ENCODE results near the gene NFASC.

Gene NFASC

DNA sequence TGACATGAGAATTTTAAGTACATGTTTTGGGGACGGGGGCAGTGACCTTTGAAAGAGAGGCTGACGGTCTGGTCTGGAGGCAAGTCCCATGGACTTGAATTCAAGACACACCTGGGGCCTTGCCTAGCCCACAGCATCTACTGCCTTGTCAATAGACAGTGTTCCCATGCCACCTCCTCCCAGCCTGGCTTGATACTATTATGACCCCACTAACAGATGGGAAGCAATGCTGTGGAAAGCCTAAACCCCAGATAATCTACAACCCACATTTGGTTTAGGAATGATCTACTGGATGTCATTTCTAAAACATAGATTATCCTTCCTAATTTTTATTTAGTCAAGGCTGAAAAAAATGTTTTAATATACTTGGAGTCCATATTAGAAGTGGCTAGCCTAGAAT lies 17.8 kb upstream of the NFASC start:
- DNase-seq (ENCODE audit: insufficient read length, low spot score) (no peak), FAIRE-seq (no peak)
- no peak for TF ChIP-seq POLR2A (IDR thresholded peaks at IDR 0.05; ENCODE audit: low read depth, low read length)
- no peak for TF ChIP-seq POU2F2 (IDR thresholded peaks at IDR 0.05; ENCODE audit: low read depth, low read length)
- no peak for TF ChIP-seq TAF1 (IDR thresholded peaks at IDR 0.05; ENCODE audit: low read depth, low read length)
- TF ChIP-seq POLR2AphosphoS5 (IDR thresholded peaks at IDR 0.05; ENCODE audit: low read depth, low read length) = no peak
- no peak for TF ChIP-seq SPI1 (IDR thresholded peaks at IDR 0.05; ENCODE audit: low read depth, low read length)
- no peak for TF ChIP-seq PAX5 (IDR thresholded peaks at IDR 0.05; ENCODE audit: insufficient read depth, low read length, severe bottlenecking)

DNA sequence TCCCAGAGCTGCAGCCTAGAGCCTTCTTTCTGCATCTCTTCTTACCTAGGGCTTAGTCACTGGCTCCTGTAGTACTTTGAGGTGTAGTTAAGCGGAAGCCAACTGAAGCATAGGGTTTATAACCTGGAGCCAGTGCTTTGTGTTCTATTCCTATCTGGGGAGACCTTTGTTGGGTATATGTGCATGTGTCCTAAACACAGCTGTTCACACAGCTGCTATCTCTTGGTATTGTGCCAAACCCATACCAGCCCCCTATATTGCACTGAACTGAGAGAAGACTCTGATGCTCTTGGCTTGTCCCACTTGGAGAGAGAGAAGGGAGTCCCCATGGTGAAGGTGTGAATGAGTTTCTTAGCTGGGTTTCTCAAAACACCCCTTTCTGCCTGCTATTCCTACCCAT lies 17.2 kb upstream of the NFASC start:
- no peak for TF ChIP-seq SPI1 (IDR thresholded peaks at IDR 0.05; ENCODE audit: low read depth, low read length)
- TF ChIP-seq POLR2AphosphoS5 (IDR thresholded peaks at IDR 0.05; ENCODE audit: low read depth, low read length) = no peak
- no peak for TF ChIP-seq POLR2A (IDR thresholded peaks at IDR 0.05; ENCODE audit: low read depth, low read length)
- TF ChIP-seq TAF1 (IDR thresholded peaks at IDR 0.05; ENCODE audit: low read depth, low read length) = no peak
- no peak for TF ChIP-seq PAX5 (IDR thresholded peaks at IDR 0.05; ENCODE audit: insufficient read depth, low read length, severe bottlenecking)
- no peak for TF ChIP-seq POU2F2 (IDR thresholded peaks at IDR 0.05; ENCODE audit: low read depth, low read length)
- no peak for DNase-seq (ENCODE audit: insufficient read length, low spot score)
- FAIRE-seq = no peak

DNA sequence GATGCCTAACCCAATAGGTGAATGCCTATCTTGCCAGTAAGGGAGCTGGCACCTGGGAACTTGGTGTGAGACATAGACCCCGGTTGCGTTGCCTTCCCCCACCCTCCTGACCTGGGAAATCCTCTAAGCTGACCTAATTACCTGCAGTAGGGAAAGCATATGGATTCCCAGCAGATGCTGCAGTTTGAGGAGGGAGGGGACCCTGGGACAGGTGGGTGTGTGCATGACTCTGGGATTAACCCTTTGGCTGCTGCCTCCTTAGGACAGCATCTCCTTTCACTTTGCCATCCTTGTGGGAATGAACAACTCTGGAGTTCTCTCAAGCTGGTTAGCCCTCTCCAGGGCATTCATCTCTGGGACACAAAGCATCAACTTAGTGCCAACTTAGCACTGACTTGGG lies 16.4 kb upstream of the NFASC start:
- DNase-seq (ENCODE audit: insufficient read length, low spot score) = no peak
- FAIRE-seq = no peak
- TF ChIP-seq SPI1 (IDR thresholded peaks at IDR 0.05; ENCODE audit: low read depth, low read length) = no peak
- no peak for TF ChIP-seq POLR2A (IDR thresholded peaks at IDR 0.05; ENCODE audit: low read depth, low read length)
- no peak for TF ChIP-seq PAX5 (IDR thresholded peaks at IDR 0.05; ENCODE audit: insufficient read depth, low read length, severe bottlenecking)
- no peak for TF ChIP-seq TAF1 (IDR thresholded peaks at IDR 0.05; ENCODE audit: low read depth, low read length)
- TF ChIP-seq POLR2AphosphoS5 (IDR thresholded peaks at IDR 0.05; ENCODE audit: low read depth, low read length) = no peak
- TF ChIP-seq POU2F2 (IDR thresholded peaks at IDR 0.05; ENCODE audit: low read depth, low read length) = no peak

DNA sequence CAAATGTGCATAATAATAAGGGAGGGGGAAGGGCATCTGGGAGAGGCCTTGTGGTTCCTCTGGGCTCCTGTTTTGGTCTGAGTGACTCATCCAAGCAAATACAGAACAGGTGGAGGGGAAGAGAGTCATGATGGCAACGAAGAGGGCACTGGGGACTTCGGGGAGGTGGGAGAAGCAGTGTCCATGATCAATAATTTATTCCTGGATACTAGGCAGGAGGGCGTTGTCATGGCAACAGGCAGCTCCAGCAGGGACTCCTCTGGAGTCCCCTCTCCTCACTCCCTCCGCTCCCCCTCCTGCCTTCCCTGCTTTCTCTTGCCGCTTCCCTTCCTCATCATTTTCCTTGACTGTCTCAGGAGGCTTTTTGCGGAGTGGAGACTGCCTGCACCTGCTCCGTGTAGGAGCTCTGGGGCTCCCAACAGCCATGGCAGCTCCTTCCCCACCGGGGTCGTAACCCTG lies 12.3 kb upstream of the NFASC start:
- FAIRE-seq (no peak), DNase-seq (ENCODE audit: insufficient read length, low spot score) (no peak)
- no peak for TF ChIP-seq POLR2AphosphoS5 (IDR thresholded peaks at IDR 0.05; ENCODE audit: low read depth, low read length)
- TF ChIP-seq POU2F2 (IDR thresholded peaks at IDR 0.05; ENCODE audit: low read depth, low read length) = no peak
- TF ChIP-seq TAF1 (IDR thresholded peaks at IDR 0.05; ENCODE audit: low read depth, low read length) = no peak
- TF ChIP-seq PAX5 (IDR thresholded peaks at IDR 0.05; ENCODE audit: insufficient read depth, low read length, severe bottlenecking) = no peak
- TF ChIP-seq POLR2A (IDR thresholded peaks at IDR 0.05; ENCODE audit: low read depth, low read length) = no peak

DNA sequence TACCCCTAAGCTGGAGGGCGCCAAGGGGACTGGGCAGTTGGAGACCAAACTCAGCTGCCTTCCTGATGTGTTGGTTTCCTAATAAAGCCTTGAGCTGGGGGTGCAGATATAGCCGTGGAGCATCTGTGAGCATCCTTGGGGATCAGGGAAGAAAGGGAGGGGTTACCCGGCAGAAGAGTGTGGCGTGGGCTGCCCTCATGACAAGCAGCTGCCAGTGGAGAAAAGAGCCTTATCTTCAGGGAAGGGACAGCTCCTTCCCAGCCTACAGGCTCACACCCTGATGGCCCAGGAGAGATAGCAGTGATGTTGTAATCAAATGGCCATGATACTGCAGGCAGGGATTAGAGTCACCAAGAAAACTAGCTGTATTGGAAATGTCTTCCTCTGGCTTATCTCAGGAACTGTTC lies 10.8 kb upstream of the NFASC start:
- no peak for TF ChIP-seq PAX5 (IDR thresholded peaks at IDR 0.05; ENCODE audit: insufficient read depth, low read length, severe bottlenecking)
- no peak for TF ChIP-seq POLR2AphosphoS5 (IDR thresholded peaks at IDR 0.05; ENCODE audit: low read depth, low read length)
- no peak for TF ChIP-seq POLR2A (IDR thresholded peaks at IDR 0.05; ENCODE audit: low read depth, low read length)
- no peak for TF ChIP-seq POU2F2 (IDR thresholded peaks at IDR 0.05; ENCODE audit: low read depth, low read length)
- TF ChIP-seq SPI1 (IDR thresholded peaks at IDR 0.05; ENCODE audit: low read depth, low read length) = no peak
- TF ChIP-seq TAF1 (IDR thresholded peaks at IDR 0.05; ENCODE audit: low read depth, low read length) = no peak
- DNase-seq (ENCODE audit: insufficient read length, low spot score) = no peak
- FAIRE-seq = no peak

DNA sequence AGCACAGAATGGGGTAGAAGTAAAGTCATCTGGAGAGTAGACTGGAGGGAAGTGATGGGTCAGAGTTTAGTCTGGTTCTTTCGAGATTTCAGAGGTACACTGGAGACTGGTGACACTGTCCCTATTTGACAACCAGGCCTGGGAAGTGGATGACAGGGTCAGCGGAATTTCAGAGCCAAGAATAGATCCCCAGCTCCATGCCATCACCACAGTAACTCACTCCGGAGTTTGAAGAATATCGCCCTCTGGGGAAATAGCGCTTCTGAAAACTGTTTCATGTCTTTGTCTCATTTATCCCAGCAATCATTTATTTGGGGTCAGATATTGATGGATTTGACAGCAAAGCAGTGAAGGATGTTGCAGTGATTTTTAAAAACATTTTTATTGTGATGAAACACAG lies 7.6 kb upstream of the NFASC start:
- no peak for TF ChIP-seq POU2F2 (IDR thresholded peaks at IDR 0.05; ENCODE audit: low read depth, low read length)
- TF ChIP-seq POLR2AphosphoS5 (IDR thresholded peaks at IDR 0.05; ENCODE audit: low read depth, low read length) = no peak
- no peak for TF ChIP-seq SPI1 (IDR thresholded peaks at IDR 0.05; ENCODE audit: low read depth, low read length)
- TF ChIP-seq PAX5 (IDR thresholded peaks at IDR 0.05; ENCODE audit: insufficient read depth, low read length, severe bottlenecking) = no peak
- FAIRE-seq = no peak

DNA sequence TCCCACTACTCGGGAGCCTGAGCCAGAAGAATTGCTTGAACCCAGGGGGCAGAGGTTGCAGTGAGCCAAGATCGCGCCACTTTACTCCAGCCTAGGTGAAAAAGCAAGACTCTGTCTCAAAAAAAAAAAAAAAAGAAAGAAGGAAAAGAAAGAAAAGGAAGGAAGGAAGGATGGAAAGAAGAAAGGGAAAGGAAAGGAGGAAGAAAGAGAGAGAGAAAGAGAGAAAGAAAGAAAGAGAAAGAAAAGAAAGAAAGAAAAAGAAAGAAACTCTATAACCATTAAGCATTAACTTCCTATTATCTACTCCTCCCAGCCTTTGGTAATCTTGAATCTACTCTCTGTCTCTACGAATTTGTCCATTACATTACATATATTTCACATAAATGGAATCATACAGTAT lies 6.9 kb upstream of the NFASC start:
- TF ChIP-seq PAX5 (IDR thresholded peaks at IDR 0.05; ENCODE audit: insufficient read depth, low read length, severe bottlenecking) (no peak), SPI1 (IDR thresholded peaks at IDR 0.05; ENCODE audit: low read depth, low read length) (no peak), POLR2AphosphoS5 (IDR thresholded peaks at IDR 0.05; ENCODE audit: low read depth, low read length) (no peak), POLR2A (IDR thresholded peaks at IDR 0.05; ENCODE audit: low read depth, low read length) (no peak), POU2F2 (IDR thresholded peaks at IDR 0.05; ENCODE audit: low read depth, low read length) (no peak), TAF1 (IDR thresholded peaks at IDR 0.05; ENCODE audit: low read depth, low read length) (no peak)
- DNase-seq (ENCODE audit: insufficient read length, low spot score) (no peak), FAIRE-seq (no peak)

More for the DNA sequence above, 7.6 kb upstream of the NFASC start:
- no peak for DNase-seq (ENCODE audit: insufficient read length, low spot score)

DNA sequence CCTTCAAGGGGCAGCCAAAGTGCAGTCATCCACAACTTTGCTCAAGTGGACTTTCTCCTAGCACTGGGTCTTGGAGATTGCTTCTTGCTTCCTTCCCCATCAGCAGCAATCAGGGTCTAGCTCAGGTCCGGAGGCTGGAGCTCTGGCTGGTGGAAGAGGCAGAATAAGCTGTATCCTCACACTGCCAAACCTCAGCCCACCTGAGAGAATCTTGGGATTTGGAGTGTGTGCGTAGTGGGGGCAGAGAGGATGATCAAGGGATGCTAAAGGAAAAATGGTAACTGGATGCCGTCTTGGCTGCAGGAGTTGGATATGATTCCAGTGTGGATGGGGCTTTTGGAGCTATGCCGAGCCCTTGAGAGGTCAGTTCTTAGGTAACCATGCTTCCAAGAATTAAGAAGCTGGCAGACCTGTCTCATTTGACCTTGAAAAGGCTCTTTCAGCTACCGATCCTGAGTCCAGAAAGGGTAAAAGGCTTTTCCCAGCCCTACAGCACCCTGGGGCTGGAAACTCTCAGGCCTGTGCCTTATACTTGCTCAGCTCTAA lies 4.5 kb upstream of the NFASC start:
- FAIRE-seq = no peak

DNA sequence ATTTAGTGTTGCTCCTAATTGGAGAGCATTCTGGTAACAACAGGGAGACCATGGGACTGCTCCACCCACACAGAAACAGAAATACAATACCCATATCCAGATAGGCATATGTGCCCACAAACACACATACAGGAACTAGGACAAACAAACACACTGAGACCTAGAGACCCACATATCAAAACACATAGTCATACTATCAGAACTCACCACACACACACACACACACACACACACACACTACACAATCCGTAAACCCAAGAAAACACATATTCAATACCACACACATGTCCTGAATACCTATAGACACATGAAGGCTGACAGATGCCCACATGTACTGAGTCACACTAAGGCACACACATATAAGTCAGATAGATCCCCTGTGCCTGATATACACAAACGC lies 3.5 kb upstream of the NFASC start:
- FAIRE-seq = no peak
- TF ChIP-seq POLR2AphosphoS5 (IDR thresholded peaks at IDR 0.05; ENCODE audit: low read depth, low read length) = no peak
- TF ChIP-seq TAF1 (IDR thresholded peaks at IDR 0.05; ENCODE audit: low read depth, low read length) = no peak
- TF ChIP-seq PAX5 (IDR thresholded peaks at IDR 0.05; ENCODE audit: insufficient read depth, low read length, severe bottlenecking) = no peak
- no peak for TF ChIP-seq SPI1 (IDR thresholded peaks at IDR 0.05; ENCODE audit: low read depth, low read length)
- no peak for TF ChIP-seq POLR2A (IDR thresholded peaks at IDR 0.05; ENCODE audit: low read depth, low read length)
- TF ChIP-seq POU2F2 (IDR thresholded peaks at IDR 0.05; ENCODE audit: low read depth, low read length) = no peak

More for the DNA sequence above, 4.5 kb upstream of the NFASC start:
- DNase-seq (ENCODE audit: insufficient read length, low spot score) = no peak
- no peak for TF ChIP-seq POU2F2 (IDR thresholded peaks at IDR 0.05; ENCODE audit: low read depth, low read length)

DNA sequence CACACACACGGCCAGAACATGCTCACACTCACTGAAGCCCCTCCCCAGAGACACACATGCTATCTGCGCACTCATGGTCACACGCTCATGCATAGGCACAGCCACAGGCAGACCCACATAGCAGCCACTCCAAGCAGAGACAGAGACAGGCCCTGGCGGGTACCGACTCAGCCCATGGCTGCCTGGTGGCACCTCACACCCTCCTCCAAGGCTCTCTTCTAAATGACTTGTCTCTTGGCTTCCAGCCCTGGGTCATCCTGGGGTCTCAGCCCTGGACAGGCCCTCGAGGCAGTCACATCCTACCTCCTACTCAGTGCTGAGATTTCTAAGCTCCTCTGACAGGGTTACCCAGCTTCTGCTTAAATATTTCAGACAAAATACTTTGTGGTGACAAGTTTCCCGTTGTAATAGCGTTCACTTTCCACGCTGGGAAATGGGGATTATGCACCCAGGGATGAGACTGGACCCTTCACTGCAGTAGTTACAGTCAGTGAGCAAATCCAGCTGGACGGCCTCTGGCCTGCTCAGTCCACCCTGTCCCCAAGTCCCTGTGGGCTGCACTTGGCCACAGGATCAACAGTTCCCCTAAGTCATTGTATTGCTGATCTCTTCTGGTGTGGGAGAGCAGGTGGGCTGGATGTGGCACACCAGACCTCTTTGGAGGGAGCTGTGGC lies 2.9 kb upstream of the NFASC start:
- TF ChIP-seq TAF1 (IDR thresholded peaks at IDR 0.05; ENCODE audit: low read depth, low read length) (no peak), PAX5 (IDR thresholded peaks at IDR 0.05; ENCODE audit: insufficient read depth, low read length, severe bottlenecking) (no peak)
- FAIRE-seq = no peak
- DNase-seq (ENCODE audit: insufficient read length, low spot score) = no peak

More for the DNA sequence above, 3.5 kb upstream of the NFASC start:
- DNase-seq (ENCODE audit: insufficient read length, low spot score) = no peak
